ENCODE results near the gene FAM117A.

Gene FAM117A

DNA sequence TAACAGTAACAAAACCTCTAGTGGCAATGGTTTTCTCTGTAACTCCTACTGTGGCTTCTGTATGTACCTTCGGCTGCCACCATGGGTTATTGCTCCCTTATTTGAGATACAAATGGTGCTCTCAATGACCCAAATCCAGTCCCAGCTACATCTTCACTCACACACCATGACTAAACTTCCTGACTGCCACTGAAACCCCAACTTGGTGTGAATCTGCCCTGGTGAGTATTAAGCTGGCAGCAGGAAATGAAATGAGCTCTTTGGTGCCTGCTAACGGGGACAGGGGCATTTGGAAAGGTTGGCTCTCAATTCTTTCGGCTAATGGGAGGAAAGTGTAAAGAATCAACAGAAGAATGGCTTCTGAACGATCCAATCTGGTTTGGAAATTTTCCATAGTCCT is 48.7 kb downstream of the FAM117A start:
- no peak overlapping the region for H3K9ac ChIP-seq (ENCODE audit: insufficient read length)
- H3K4me3 ChIP-seq, result no peak overlapping the region
- H3K9me3 ChIP-seq (ENCODE audit: low read depth, low read length), result no peaks in the 10 kb centered on the region
- H3K27ac ChIP-seq, result no peak overlapping the region
- peaks cover 12% of the 10 kb centered on the region for H3K36me3 ChIP-seq (ENCODE audit: insufficient read depth, low read length)
- no peak for DNase-seq (ENCODE audit: low read depth, low spot score)
- TF ChIP-seq FOXP2 (optimal IDR thresholded peaks at IDR 0.05; ENCODE audit: control extremely low read depth, extremely low read length, insufficient read depth), result no peak
- TF ChIP-seq POLR2AphosphoS5 (IDR thresholded peaks at IDR 0.05; ENCODE audit: borderline replicate concordance, low read depth, low read length), result no peak
- no peak for TF ChIP-seq EZH2 (IDR thresholded peaks at IDR 0.05)

DNA sequence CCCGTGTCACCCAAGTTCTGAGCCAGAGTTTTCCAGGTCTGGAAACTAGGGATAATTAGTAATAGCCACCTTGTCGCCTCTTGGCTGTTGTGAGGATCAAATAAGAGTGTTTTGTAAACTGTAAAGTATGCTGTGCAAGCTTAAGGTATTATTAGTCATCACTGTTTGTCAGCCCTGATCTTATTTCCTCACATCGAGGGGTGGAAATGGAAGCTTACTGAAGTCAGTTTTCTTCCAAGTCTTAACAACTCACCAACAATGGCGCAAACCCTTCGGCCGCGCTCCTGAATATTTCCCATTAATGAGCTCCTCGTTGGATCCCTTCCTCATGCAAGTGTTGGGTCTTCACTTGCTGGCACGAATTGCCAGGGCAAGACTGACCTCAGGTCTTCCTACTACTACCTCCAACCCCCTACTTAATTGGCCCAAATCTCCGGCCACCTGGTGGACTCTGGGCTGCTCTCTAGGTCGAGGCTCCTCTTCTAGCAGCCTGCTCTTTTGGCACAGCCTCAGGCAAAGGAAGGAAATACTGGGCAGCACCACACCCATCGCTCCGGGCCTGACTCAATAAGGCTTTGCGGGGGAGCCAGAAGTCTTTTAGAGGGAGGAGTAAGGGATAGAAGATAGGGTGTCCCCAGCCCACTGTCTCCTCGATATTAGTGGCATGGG is 55.3 kb downstream of the FAM117A start:
- H3K36me3 ChIP-seq (ENCODE audit: insufficient read depth, low read length), result peaks cover 25% of the 10 kb centered on the region
- no peak for DNase-seq (ENCODE audit: low read depth, low spot score)
- H3K27ac ChIP-seq, result no peak overlapping the region
- H3K9ac ChIP-seq (ENCODE audit: insufficient read length), result no peak overlapping the region
- H3K9me3 ChIP-seq (ENCODE audit: low read depth, low read length), result no peaks in the 10 kb centered on the region
- TF ChIP-seq POLR2AphosphoS5 (IDR thresholded peaks at IDR 0.05; ENCODE audit: borderline replicate concordance, low read depth, low read length) (no peak), EZH2 (IDR thresholded peaks at IDR 0.05) (no peak), FOXP2 (optimal IDR thresholded peaks at IDR 0.05; ENCODE audit: control extremely low read depth, extremely low read length, insufficient read depth) (no peak)
- peak overlapping the region; percentile 91 for H3K4me3 ChIP-seq

DNA sequence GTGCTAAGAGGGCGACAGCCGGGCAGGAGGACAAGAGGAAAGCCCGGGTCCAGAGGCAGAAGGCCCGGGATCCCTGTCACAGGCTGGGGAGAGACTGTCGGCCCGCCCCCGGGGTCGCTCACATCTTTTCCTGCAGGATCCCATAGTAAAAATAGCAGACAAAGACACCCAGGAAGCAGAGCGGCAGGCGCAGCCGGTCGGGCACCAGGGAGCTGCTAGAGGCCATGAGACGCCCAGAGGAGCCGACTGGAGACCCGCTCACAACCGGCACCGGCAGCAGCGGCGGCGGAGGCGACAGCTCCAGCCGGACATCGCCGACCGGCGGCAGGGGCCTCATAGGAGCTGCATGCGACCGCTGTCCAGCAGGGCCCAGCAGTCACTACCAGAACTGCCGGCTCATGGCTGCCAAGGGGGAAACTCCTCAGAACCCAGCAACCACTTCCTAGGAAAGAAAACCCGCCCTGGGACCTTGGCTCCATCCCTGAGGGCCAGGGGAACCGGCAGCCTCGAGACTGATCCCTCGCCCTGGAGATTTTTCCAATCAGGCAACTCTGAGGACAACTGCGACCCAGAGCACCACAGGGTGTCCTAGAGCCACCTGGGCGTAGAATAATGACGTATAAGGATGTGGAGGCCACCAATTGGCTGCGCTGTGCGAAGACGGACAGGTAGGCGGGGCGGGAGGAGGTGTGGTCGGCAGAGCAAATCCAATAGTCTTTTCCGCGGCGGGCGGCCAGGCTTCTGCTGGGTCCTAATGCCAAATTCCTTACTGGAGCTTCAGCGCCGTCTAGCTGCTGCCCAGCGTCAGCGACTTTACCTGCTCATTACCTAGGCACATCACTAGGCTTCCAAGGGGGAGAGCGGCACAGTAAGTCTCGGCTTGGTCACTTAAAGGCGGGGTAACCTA is 56.1 kb downstream of the FAM117A start, which contains the start of gene SLC35B1:
Gene SLC35B1, minus strand, starts transcription at position 357 of the 907 bp plus-strand sequence. Its CDS starts 131 bp downstream, at position 226.
- Histone ChIP-seq H3K27ac (peak within 1 kb of the TSS; percentile 90), H3K4me3 (peak within 1 kb of the TSS; percentile 91), H3K9me3 (ENCODE audit: low read depth, low read length) (no peaks in the 10 kb centered on the region), H3K36me3 (ENCODE audit: insufficient read depth, low read length) (peaks cover 32% of the 10 kb centered on the region), H3K9ac (ENCODE audit: insufficient read length) (peak within 1 kb of the TSS; percentile 89)
- no peak for TF ChIP-seq EZH2 (IDR thresholded peaks at IDR 0.05)
- TF ChIP-seq POLR2AphosphoS5 (IDR thresholded peaks at IDR 0.05; ENCODE audit: borderline replicate concordance, low read depth, low read length), result peak; percentile 77
- TF ChIP-seq FOXP2 (optimal IDR thresholded peaks at IDR 0.05; ENCODE audit: control extremely low read depth, extremely low read length, insufficient read depth), result no peak
- peak; percentile 96 for DNase-seq (ENCODE audit: low read depth, low spot score)

DNA sequence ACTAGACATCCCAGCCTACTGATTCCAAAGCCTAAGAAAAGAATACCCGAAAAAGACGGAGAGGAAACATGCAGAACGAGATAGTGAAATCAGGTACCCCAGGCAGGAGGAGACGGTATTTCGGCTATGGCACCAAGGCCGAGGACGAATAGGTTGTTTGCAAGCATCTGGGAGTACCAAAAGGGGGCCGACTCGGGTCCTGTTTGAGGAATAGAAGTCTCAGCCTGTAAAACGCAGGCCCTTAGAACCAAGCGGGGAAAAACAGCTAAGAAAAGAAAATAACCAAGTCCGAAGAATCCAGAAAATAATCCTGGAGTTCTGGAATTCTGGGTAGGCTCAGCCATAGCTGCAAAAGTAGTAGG is 56.7 kb downstream of the FAM117A start:
- TF ChIP-seq FOXP2 (optimal IDR thresholded peaks at IDR 0.05; ENCODE audit: control extremely low read depth, extremely low read length, insufficient read depth), result no peak
- TF ChIP-seq POLR2AphosphoS5 (IDR thresholded peaks at IDR 0.05; ENCODE audit: borderline replicate concordance, low read depth, low read length), result no peak
- TF ChIP-seq EZH2 (IDR thresholded peaks at IDR 0.05), result no peak
- H3K9me3 ChIP-seq (ENCODE audit: low read depth, low read length), result no peaks in the 10 kb centered on the region
- peaks cover 36% of the 10 kb centered on the region for H3K36me3 ChIP-seq (ENCODE audit: insufficient read depth, low read length)
- peak overlapping the region; percentile 91 for H3K4me3 ChIP-seq
- peak overlapping the region; percentile 89 for H3K9ac ChIP-seq (ENCODE audit: insufficient read length)
- peak overlapping the region; percentile 90; the same call in 1 of the 2 replicates for H3K27ac ChIP-seq
- no peak for DNase-seq (ENCODE audit: low read depth, low spot score)

DNA sequence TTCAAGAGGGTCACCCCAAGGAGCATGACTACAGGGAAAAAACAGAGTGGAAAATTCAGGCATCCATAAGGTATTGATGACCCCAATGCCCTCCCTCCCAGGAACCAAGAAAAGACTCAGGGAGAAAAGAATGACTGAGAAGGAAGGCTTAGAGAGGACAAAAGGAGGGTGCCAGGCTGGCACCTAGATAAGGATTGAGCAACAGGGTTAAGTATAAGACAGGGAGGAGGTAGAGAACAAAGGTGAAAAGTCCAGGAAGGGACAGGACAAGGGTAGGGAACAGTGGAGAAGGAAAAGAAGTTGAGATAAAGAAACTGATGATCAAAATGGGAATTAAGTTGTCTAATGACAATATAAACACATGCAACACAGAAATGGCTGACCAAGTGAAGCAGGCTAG is 58.7 kb downstream of the FAM117A start:
- TF ChIP-seq POLR2AphosphoS5 (IDR thresholded peaks at IDR 0.05; ENCODE audit: borderline replicate concordance, low read depth, low read length), result no peak
- TF ChIP-seq EZH2 (IDR thresholded peaks at IDR 0.05), result no peak
- TF ChIP-seq FOXP2 (optimal IDR thresholded peaks at IDR 0.05; ENCODE audit: control extremely low read depth, extremely low read length, insufficient read depth), result no peak
- H3K9ac ChIP-seq (ENCODE audit: insufficient read length), result no peak overlapping the region
- no peak overlapping the region for H3K27ac ChIP-seq
- peaks cover 55% of the 10 kb centered on the region for H3K36me3 ChIP-seq (ENCODE audit: insufficient read depth, low read length)
- no peak overlapping the region for H3K4me3 ChIP-seq
- DNase-seq (ENCODE audit: low read depth, low spot score), result no peak
- no peaks in the 10 kb centered on the region for H3K9me3 ChIP-seq (ENCODE audit: low read depth, low read length)

DNA sequence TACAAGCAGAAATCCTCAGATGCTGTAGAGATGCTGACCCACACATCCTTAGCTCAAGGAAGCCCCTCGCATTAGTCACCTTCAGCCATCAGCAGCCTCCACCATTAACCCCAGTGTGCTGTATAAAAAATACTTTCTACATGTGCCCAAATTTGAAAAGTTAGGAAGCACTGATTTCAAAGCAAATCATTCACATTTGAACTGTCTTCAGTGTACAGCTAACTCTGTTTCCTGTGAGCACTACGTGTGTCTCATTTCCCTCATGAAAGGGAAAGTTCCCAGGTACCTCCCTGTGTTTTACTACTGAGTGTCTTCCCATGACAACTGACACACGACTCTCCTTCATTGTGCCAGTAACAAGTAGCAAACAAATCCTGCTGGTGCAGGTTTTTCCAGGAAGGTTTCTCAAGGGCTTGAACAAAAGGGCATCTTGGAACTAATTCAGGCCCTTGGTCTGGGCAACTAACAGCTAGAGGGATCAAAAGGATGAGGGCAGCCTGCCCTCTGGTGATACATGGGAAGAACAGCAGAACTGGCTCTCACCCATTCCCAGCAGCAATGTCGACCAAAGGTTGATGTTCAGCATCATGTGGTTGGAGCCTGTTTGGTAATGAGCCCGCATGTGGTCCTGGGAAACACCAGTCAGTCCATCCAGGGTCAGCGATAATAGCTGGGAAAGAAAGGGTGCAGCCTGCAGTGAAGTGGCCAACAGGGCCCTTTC is 60.2 kb downstream of the FAM117A start:
- H3K4me3 ChIP-seq, result no peak overlapping the region
- H3K27ac ChIP-seq, result no peak overlapping the region
- no peak for DNase-seq (ENCODE audit: low read depth, low spot score)
- no peak for TF ChIP-seq FOXP2 (optimal IDR thresholded peaks at IDR 0.05; ENCODE audit: control extremely low read depth, extremely low read length, insufficient read depth)
- TF ChIP-seq EZH2 (IDR thresholded peaks at IDR 0.05), result no peak
- no peak for TF ChIP-seq POLR2AphosphoS5 (IDR thresholded peaks at IDR 0.05; ENCODE audit: borderline replicate concordance, low read depth, low read length)
- H3K36me3 ChIP-seq (ENCODE audit: insufficient read depth, low read length), result peaks cover 58% of the 10 kb centered on the region
- no peaks in the 10 kb centered on the region for H3K9me3 ChIP-seq (ENCODE audit: low read depth, low read length)
- H3K9ac ChIP-seq (ENCODE audit: insufficient read length), result no peak overlapping the region

DNA sequence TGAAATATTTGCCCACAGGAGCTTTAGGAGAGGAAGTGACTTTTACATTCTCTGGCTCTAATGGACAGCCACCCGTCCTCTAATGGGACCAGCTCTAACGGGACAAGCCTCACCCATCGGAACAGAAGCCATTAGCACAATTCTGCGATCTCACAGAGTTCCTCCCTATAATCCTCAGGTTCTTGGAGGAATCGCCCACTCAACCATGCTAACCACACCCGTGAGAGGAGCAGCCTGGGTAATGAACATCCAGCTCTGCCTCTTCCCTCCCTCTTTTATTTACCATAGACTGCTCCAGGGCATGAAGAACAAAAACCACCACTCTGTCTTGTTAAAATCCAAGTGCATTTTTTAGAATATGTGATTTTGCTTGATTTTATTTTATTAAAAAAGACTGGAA is 63.0 kb downstream of the FAM117A start:
- Histone ChIP-seq H3K36me3 (ENCODE audit: insufficient read depth, low read length) (peaks cover 57% of the 10 kb centered on the region), H3K9me3 (ENCODE audit: low read depth, low read length) (no peaks in the 10 kb centered on the region), H3K27ac (no peak overlapping the region), H3K9ac (ENCODE audit: insufficient read length) (no peak overlapping the region), H3K4me3 (no peak overlapping the region)
- TF ChIP-seq POLR2AphosphoS5 (IDR thresholded peaks at IDR 0.05; ENCODE audit: borderline replicate concordance, low read depth, low read length) (no peak), EZH2 (IDR thresholded peaks at IDR 0.05) (no peak), FOXP2 (optimal IDR thresholded peaks at IDR 0.05; ENCODE audit: control extremely low read depth, extremely low read length, insufficient read depth) (no peak)
- no peak for DNase-seq (ENCODE audit: low read depth, low spot score)

All from SK-N-MC (cell line).